Measurements from ENCODE around the gene PLEKHA6. TPM values are rescaled to one million over a fixed set of nuclear protein-coding genes. Genes with fewer than 3 reads are reported as not detected.

The PLEKHA6 gene
- total and polyA plus RNA-seq, 2 of the 8 experiments (the other 6 are each of a cell fraction or from before 2014, with no cell fraction given) = 4.8 to 20.2 TPM

- TF ChIP-seq RBBP5 (IDR thresholded peaks at IDR 0.05; ENCODE audit: borderline replicate concordance, low read depth, low read length) = no peak
Observed at GRCh38 chr1:204353213-204353910, 6.4 kb downstream of the PLEKHA6 start (continued).
